NCI-H187 treated with DMSO at 0.1 percent for 48 hours (cell line): ENCODE measurements around the gene CGB2.
"Not testable (repeated sequence)": the region's sequence is repeated elsewhere in the genome, so short reads cannot be mapped to it uniquely, and the experiment has no call there.

Experiments
- DNase-seq: peaks from one replicate; lab custom pipeline; 2025; lab: John Stamatoyannopoulos, UW

CGB2 gene

GRCh38 chr19:49031642-49032301, at the start of gene CGB2:
Gene CGB2 (plus strand): TSS chr19:49031890. CDS start chr19:49032096, 206 bp downstream.
- DNase-seq = not testable (repeated sequence)

GRCh38 chr19:48982280-48982679, 49.4 kb upstream of the CGB2 start:
- DNase-seq = no peak

GRCh38 chr19:48985711-48986110, 46.0 kb upstream of the CGB2 start:
- no peak for DNase-seq

- DNase-seq = no peak
These were observed 45.5 kb upstream of the CGB2 start for GRCh38 chr19:48986211-48986610.

- DNase-seq = no peak
These were observed 44.4 kb upstream of the CGB2 start for GRCh38 chr19:48987323-48987722.

- no peak for DNase-seq
These were observed 43.4 kb upstream of the CGB2 start for GRCh38 chr19:48988286-48988685.

- no peak for DNase-seq
These were observed 42.8 kb upstream of the CGB2 start for GRCh38 chr19:48988860-48989259.

- DNase-seq = no peak
These were observed 41.9 kb upstream of the CGB2 start for GRCh38 chr19:48989701-48990291.

GRCh38 chr19:48990400-48990799, 41.3 kb upstream of the CGB2 start:
- DNase-seq = no peak

- DNase-seq = no peak
These were observed 40.6 kb upstream of the CGB2 start for GRCh38 chr19:48991011-48991609.

- no peak for DNase-seq
These were observed 39.7 kb upstream of the CGB2 start for GRCh38 chr19:48991873-48992580.

GRCh38 chr19:48992581-48993174, 39.0 kb upstream of the CGB2 start:
- no peak for DNase-seq

- DNase-seq = peak; percentile 96
These were observed 38.3 kb upstream of the CGB2 start, which contains the start of the genes GYS1 and RUVBL2 for GRCh38 chr19:48993175-48994034. Gene GYS1 (minus strand): TSS chr19:48993309. CDS start chr19:48993112, 197 bp downstream. Gene RUVBL2 (plus strand): TSS chr19:48993887. CDS start chr19:48993912, 25 bp downstream.

- DNase-seq = no peak
These were observed 37.7 kb upstream of the CGB2 start for GRCh38 chr19:48994035-48994386.

- DNase-seq = no peak
These were observed 33.7 kb upstream of the CGB2 start for GRCh38 chr19:48997972-48998371.

GRCh38 chr19:48999481-49000325, 32.0 kb upstream of the CGB2 start:
- no peak for DNase-seq

- no peak for DNase-seq
These were observed 27.6 kb upstream of the CGB2 start for GRCh38 chr19:49004133-49004532.

GRCh38 chr19:49004964-49005614, 26.6 kb upstream of the CGB2 start:
- DNase-seq = no peak

GRCh38 chr19:49006905-49007304, 24.8 kb upstream of the CGB2 start:
- no peak for DNase-seq

GRCh38 chr19:49009828-49010227, 21.9 kb upstream of the CGB2 start:
- no peak for DNase-seq
